ENCODE measurements around the gene BTBD9.

The BTBD9 gene

GRCh38 chr6:38591439-38591838, 48.3 kb downstream of the BTBD9 start:
- no peak overlapping the region for H3K4me3 Mint-ChIP-seq
- H3K4me1 Mint-ChIP-seq (ENCODE audit: low read depth), result peaks cover 5% of the 10 kb centered on the region
- H3K9me3 Mint-ChIP-seq (ENCODE audit: low read depth), result no peaks in the 10 kb centered on the region
- no peaks in the 10 kb centered on the region for H3K27me3 Mint-ChIP-seq
- H3K27ac Mint-ChIP-seq, result no peak overlapping the region
- peaks cover 27% of the 10 kb centered on the region for H3K36me3 Mint-ChIP-seq

- no peaks in the 10 kb centered on the region for H3K9me3 Mint-ChIP-seq (ENCODE audit: low read depth)
- H3K27me3 Mint-ChIP-seq, result no peaks in the 10 kb centered on the region
- no peak overlapping the region for H3K27ac Mint-ChIP-seq
- no peak overlapping the region for H3K4me3 Mint-ChIP-seq
- peaks cover 3% of the 10 kb centered on the region for H3K4me1 Mint-ChIP-seq (ENCODE audit: low read depth)
- peaks cover 20% of the 10 kb centered on the region for H3K36me3 Mint-ChIP-seq
These were observed 50.4 kb downstream of the BTBD9 start for GRCh38 chr6:38589367-38589720.

GRCh38 chr6:38588631-38589366, 50.9 kb downstream of the BTBD9 start:
- Mint-ChIP-seq H3K4me1 (ENCODE audit: low read depth) (peaks cover 3% of the 10 kb centered on the region), H3K36me3 (peaks cover 20% of the 10 kb centered on the region), H3K27ac (no peak overlapping the region), H3K4me3 (no peak overlapping the region), H3K27me3 (no peaks in the 10 kb centered on the region), H3K9me3 (ENCODE audit: low read depth) (no peaks in the 10 kb centered on the region)

GRCh38 chr6:38587766-38588362, 51.9 kb downstream of the BTBD9 start:
- H3K27ac Mint-ChIP-seq, result no peak overlapping the region
- H3K9me3 Mint-ChIP-seq (ENCODE audit: low read depth), result no peaks in the 10 kb centered on the region
- no peaks in the 10 kb centered on the region for H3K4me1 Mint-ChIP-seq (ENCODE audit: low read depth)
- peaks cover 11% of the 10 kb centered on the region for H3K36me3 Mint-ChIP-seq
- no peak overlapping the region for H3K4me3 Mint-ChIP-seq
- no peaks in the 10 kb centered on the region for H3K27me3 Mint-ChIP-seq

- Mint-ChIP-seq H3K27ac (no peak overlapping the region), H3K27me3 (no peaks in the 10 kb centered on the region), H3K4me1 (ENCODE audit: low read depth) (no peaks in the 10 kb centered on the region), H3K9me3 (ENCODE audit: low read depth) (no peaks in the 10 kb centered on the region), H3K36me3 (peaks cover 9% of the 10 kb centered on the region), H3K4me3 (no peak overlapping the region)
These were observed 52.7 kb downstream of the BTBD9 start for GRCh38 chr6:38586992-38587391.

GRCh38 chr6:38584731-38585130, 55.0 kb downstream of the BTBD9 start:
- H3K27me3 Mint-ChIP-seq, result no peaks in the 10 kb centered on the region
- H3K4me1 Mint-ChIP-seq (ENCODE audit: low read depth), result no peaks in the 10 kb centered on the region
- H3K27ac Mint-ChIP-seq, result no peak overlapping the region
- H3K36me3 Mint-ChIP-seq, result peaks cover 11% of the 10 kb centered on the region
- no peak overlapping the region for H3K4me3 Mint-ChIP-seq
- H3K9me3 Mint-ChIP-seq (ENCODE audit: low read depth), result no peaks in the 10 kb centered on the region

- Mint-ChIP-seq H3K4me3 (no peak overlapping the region), H3K36me3 (peaks cover 13% of the 10 kb centered on the region), H3K4me1 (ENCODE audit: low read depth) (no peaks in the 10 kb centered on the region), H3K27me3 (no peaks in the 10 kb centered on the region), H3K9me3 (ENCODE audit: low read depth) (no peaks in the 10 kb centered on the region), H3K27ac (no peak overlapping the region)
These were observed 56.2 kb downstream of the BTBD9 start for GRCh38 chr6:38583523-38583922.

- Mint-ChIP-seq H3K9me3 (ENCODE audit: low read depth) (no peaks in the 10 kb centered on the region), H3K27me3 (no peaks in the 10 kb centered on the region), H3K4me3 (no peak overlapping the region), H3K4me1 (ENCODE audit: low read depth) (no peaks in the 10 kb centered on the region), H3K27ac (no peak overlapping the region), H3K36me3 (peaks cover 24% of the 10 kb centered on the region)
These were observed 59.7 kb downstream of the BTBD9 start for GRCh38 chr6:38580030-38580429.

GRCh38 chr6:38579010-38579628, 60.6 kb downstream of the BTBD9 start:
- H3K4me1 Mint-ChIP-seq (ENCODE audit: low read depth), result no peaks in the 10 kb centered on the region
- peak overlapping the region; percentile 35 for H3K27ac Mint-ChIP-seq
- H3K9me3 Mint-ChIP-seq (ENCODE audit: low read depth), result no peaks in the 10 kb centered on the region
- H3K27me3 Mint-ChIP-seq, result no peaks in the 10 kb centered on the region
- peaks cover 26% of the 10 kb centered on the region for H3K36me3 Mint-ChIP-seq
- H3K4me3 Mint-ChIP-seq, result no peak overlapping the region

GRCh38 chr6:38578075-38578474, 61.7 kb downstream of the BTBD9 start:
- no peaks in the 10 kb centered on the region for H3K9me3 Mint-ChIP-seq (ENCODE audit: low read depth)
- peaks cover 5% of the 10 kb centered on the region for H3K4me1 Mint-ChIP-seq (ENCODE audit: low read depth)
- no peaks in the 10 kb centered on the region for H3K27me3 Mint-ChIP-seq
- no peak overlapping the region for H3K27ac Mint-ChIP-seq
- H3K36me3 Mint-ChIP-seq, result peaks cover 29% of the 10 kb centered on the region
- H3K4me3 Mint-ChIP-seq, result no peak overlapping the region

- Mint-ChIP-seq H3K4me3 (no peak overlapping the region), H3K27me3 (no peaks in the 10 kb centered on the region), H3K27ac (no peak overlapping the region), H3K4me1 (ENCODE audit: low read depth) (peaks cover 11% of the 10 kb centered on the region), H3K9me3 (ENCODE audit: low read depth) (no peaks in the 10 kb centered on the region), H3K36me3 (peaks cover 26% of the 10 kb centered on the region)
These were observed 62.2 kb downstream of the BTBD9 start for GRCh38 chr6:38577492-38577891.

GRCh38 chr6:38573801-38574395, 65.8 kb downstream of the BTBD9 start:
- Mint-ChIP-seq H3K36me3 (peaks cover 21% of the 10 kb centered on the region), H3K4me3 (no peak overlapping the region), H3K27me3 (no peaks in the 10 kb centered on the region), H3K9me3 (ENCODE audit: low read depth) (no peaks in the 10 kb centered on the region), H3K4me1 (ENCODE audit: low read depth) (peaks cover 26% of the 10 kb centered on the region), H3K27ac (peak overlapping the region; percentile 13)

GRCh38 chr6:38572186-38572813, 67.4 kb downstream of the BTBD9 start:
- peaks cover 17% of the 10 kb centered on the region for H3K36me3 Mint-ChIP-seq
- peak overlapping the region; percentile 69 for H3K4me3 Mint-ChIP-seq
- H3K4me1 Mint-ChIP-seq (ENCODE audit: low read depth), result peaks cover 26% of the 10 kb centered on the region
- H3K9me3 Mint-ChIP-seq (ENCODE audit: low read depth), result no peaks in the 10 kb centered on the region
- peak overlapping the region; percentile 94 for H3K27ac Mint-ChIP-seq
- no peaks in the 10 kb centered on the region for H3K27me3 Mint-ChIP-seq

- Mint-ChIP-seq H3K27me3 (no peaks in the 10 kb centered on the region), H3K27ac (peak overlapping the region; percentile 94), H3K4me3 (peak overlapping the region; percentile 69), H3K9me3 (ENCODE audit: low read depth) (no peaks in the 10 kb centered on the region), H3K4me1 (ENCODE audit: low read depth) (peaks cover 26% of the 10 kb centered on the region), H3K36me3 (peaks cover 13% of the 10 kb centered on the region)
These were observed 68.0 kb downstream of the BTBD9 start for GRCh38 chr6:38571721-38572120.

GRCh38 chr6:38570750-38571149, 69.0 kb downstream of the BTBD9 start:
- Mint-ChIP-seq H3K9me3 (ENCODE audit: low read depth) (no peaks in the 10 kb centered on the region), H3K4me1 (ENCODE audit: low read depth) (peaks cover 26% of the 10 kb centered on the region), H3K4me3 (no peak overlapping the region), H3K36me3 (peaks cover 15% of the 10 kb centered on the region), H3K27ac (no peak overlapping the region), H3K27me3 (no peaks in the 10 kb centered on the region)

All from activated naive CD8-positive, alpha-beta T cell (primary cell).